Endothelial cell of umbilical vein (primary cell): ENCODE results near the gene ZNF385D. TPM values are rescaled to one million over a fixed set of nuclear protein-coding genes. Genes with fewer than 3 reads are reported as not detected.

Experiments
- BruUV-seq: library from RNA; stranded (reverse); fragments of 400-500 nt; replicated peaks from 2 replicates; lab custom pipeline; 2021; lab: Mats Ljungman, UMichigan
- CTCF ChIA-PET: fragments of 300-600, 350-600 bp; sonication (Branson Sonifier 250); formaldehyde crosslinking; loops from one replicate; lab custom pipeline; 2021; ENCODE audit warnings: antibody characterized with exemption, inconsistent platforms; lab: Charles Lee
- POLR2A ChIA-PET: fragments of 300-600, 350-600 bp; sonication (Branson Sonifier 250); formaldehyde crosslinking; loops from one replicate; lab custom pipeline; 2021; ENCODE audit warnings: antibody characterized with exemption, inconsistent platforms; lab: Charles Lee
- DNase-seq: peaks from one replicate; pipeline ENCODE4 v3.0.0-alpha.2; 2011; ENCODE audit warnings: low read depth, low spot score
- FAIRE-seq: peaks from 2 replicates; lab custom pipeline; 2011; peaks lifted over from hg19 to GRCh38; lab: Jason Lieb, UNC
- H2AFZ ChIP-seq: 2 replicates; pipeline ENCODE4 v1.6.0; 2012; ENCODE audit warnings: low read depth, low read length, control low read depth, inconsistent platforms
- H3K27ac ChIP-seq: 2 replicates; pipeline ENCODE4 v1.5.1; 2011; ENCODE audit warnings: low read depth, mild to moderate bottlenecking, control low read depth, low read length, moderate library complexity; ENCODE audit not compliant: insufficient read depth
- H3K27me3 ChIP-seq, 2 experiments: 2 replicates each; pipeline versions ENCODE4 v1.6.0 to v1.6.1; 2011; ENCODE audit warnings: low read length in 2 of 2, mixed read lengths in 1 of 2; ENCODE audit not compliant: control insufficient read depth in 2 of 2, insufficient read depth in 2 of 2
- H3K36me3 ChIP-seq, 2 experiments: 2 replicates in 1 of 2; 3 replicates in 1 of 2; pipeline ENCODE4 v1.5.1; 2011; ENCODE audit warnings: low read length in 2 of 2, mild to moderate bottlenecking in 1 of 2, moderate library complexity in 1 of 2; ENCODE audit not compliant: control insufficient read depth in 2 of 2, insufficient read depth in 2 of 2; ENCODE audit errors: extremely low read depth in 1 of 2
- H3K4me1 ChIP-seq: 3 replicates; pipeline ENCODE4 v1.5.1; 2011; ENCODE audit warnings: mild to moderate bottlenecking, low read length; ENCODE audit not compliant: control insufficient read depth, insufficient read depth; ENCODE audit errors: extremely low read depth
- H3K4me2 ChIP-seq: 2 replicates; pipeline ENCODE4 v1.6.1; 2011; ENCODE audit warnings: low read length, control low read depth, mixed read lengths; ENCODE audit not compliant: insufficient read depth
- H3K4me3 ChIP-seq, 3 experiments: fragments of 200-600 bp in 1 of 3; sonication (generic), shearing (Covaris generic) in 1 of 3; replicated peaks in 1 of 3; 2 replicates each; pipeline ENCODE4 v1.5.1; 2011 to 2016; ENCODE audit warnings: control low read depth in 3 of 3, low read length in 3 of 3, mild to moderate bottlenecking in 2 of 3, inconsistent platforms in 1 of 3, low read depth in 1 of 3, moderate library complexity in 1 of 3; ENCODE audit not compliant: insufficient read depth in 1 of 3
- H3K79me2 ChIP-seq: 2 replicates; pipeline ENCODE4 v1.6.0; 2012; ENCODE audit warnings: low read length, inconsistent platforms; ENCODE audit not compliant: control insufficient read depth, insufficient read depth
- H3K9ac ChIP-seq: replicated peaks from 2 replicates; pipeline ENCODE3; 2011; ENCODE audit warnings: low read length, control low read depth; ENCODE audit not compliant: insufficient read depth; ENCODE audit errors: extremely low read depth
- H3K9me1 ChIP-seq: replicated peaks from 3 replicates; pipeline ENCODE4 v1.6.0; 2011; ENCODE audit warnings: mild to moderate bottlenecking, low read length; ENCODE audit not compliant: control insufficient read depth, insufficient read depth; ENCODE audit errors: extremely low read depth
- H3K9me3 ChIP-seq: replicated peaks from 2 replicates; pipeline ENCODE4 v1.5.1; 2012; ENCODE audit warnings: low read length, inconsistent platforms; ENCODE audit not compliant: control insufficient read depth, insufficient read depth
- H4K20me1 ChIP-seq: replicated peaks from 2 replicates; pipeline ENCODE3; 2011; ENCODE audit warnings: mild to moderate bottlenecking, low read length; ENCODE audit not compliant: control insufficient read depth, insufficient read depth; ENCODE audit errors: extremely low read depth
- CTCF ChIP-seq, 2 donors: IDR thresholded peaks; 1 replicate in 1 of 2; 2 replicates in 1 of 2; pipeline ENCODE4 v1.5.1; 2011; ENCODE audit warnings: low read length in 2 of 2, mild to moderate bottlenecking in 2 of 2, moderate library complexity in 2 of 2, control low read depth in 1 of 2, inconsistent platforms in 1 of 2, low read depth in 1 of 2; ENCODE audit not compliant: insufficient read depth in 1 of 2; ENCODE audit errors: extremely low read depth in 1 of 2
- EZH2 ChIP-seq: IDR thresholded peaks from 2 replicates; pipeline ENCODE4 v1.6.1; 2012; ENCODE audit warnings: borderline replicate concordance, low read depth, mild to moderate bottlenecking, moderate library complexity, low read length, inconsistent platforms; ENCODE audit not compliant: severe bottlenecking
- FOS ChIP-seq: IDR thresholded peaks from 2 replicates; pipeline ENCODE4 v1.6.1; 2011; ENCODE audit warnings: mild to moderate bottlenecking, low read length, moderate library complexity, borderline replicate concordance; ENCODE audit not compliant: insufficient read depth
- GATA2 ChIP-seq: IDR thresholded peaks from 2 replicates; pipeline ENCODE4 v1.7.0; 2011; ENCODE audit warnings: low read depth, mild to moderate bottlenecking, moderate library complexity, mixed read lengths, low read length; ENCODE audit not compliant: insufficient read length, insufficient read depth
- JUN ChIP-seq: IDR thresholded peaks from 2 replicates; pipeline ENCODE4 v1.6.1; 2011; ENCODE audit warnings: borderline replicate concordance, low read depth; ENCODE audit not compliant: insufficient read length, insufficient read depth
- MAX ChIP-seq: IDR thresholded peaks from 2 replicates; pipeline ENCODE4 v1.6.1; 2011; ENCODE audit not compliant: insufficient read depth, insufficient read length
- MYC ChIP-seq: IDR thresholded peaks from one replicate; pipeline ENCODE4 v1.6.1; 2011; ENCODE audit warnings: mild to moderate bottlenecking, low read depth, low read length
- POLR2A ChIP-seq: IDR thresholded peaks from 2 replicates; pipeline ENCODE4 v1.6.1; 2012; ENCODE audit warnings: low read depth, mild to moderate bottlenecking, control low read depth, low read length
- POLR2AphosphoS5 ChIP-seq: IDR thresholded peaks from 2 replicates; pipeline ENCODE4 v1.6.1; 2012; ENCODE audit warnings: low read depth, mild to moderate bottlenecking, control low read depth, low read length, moderate library complexity; ENCODE audit not compliant: insufficient read depth
- dilution Hi-C: fragments of 300-500 bp; cut with MboI; formaldehyde crosslinking; loops from one replicate; pipeline ENCODE4 v1.15.0; 2019; ENCODE audit warnings: low sequenced_read_pairs; ENCODE audit not compliant: extremely low pct_ligation_motif_present
- intact Hi-C: fragments of 100-400 bp; cut with micrococcal nuclease; formaldehyde crosslinking; loops from one replicate; pipeline ENCODE4 v1.10.0; 2022
- polyA plus RNA-seq, 4 experiments: library from polyadenylated mRNA; depleted of rRNA in 3 of 4; stranded (reverse) in 3 of 4; unstranded in 1 of 4; fragments of >200 nt; gene quantifications; 2 replicates each; pipeline versions ENCODE4 v1.2.1 to v1.2.3, GENCODE V29; 2011 to 2012; ENCODE audit warnings: missing spikeins in 1 of 4
- total RNA-seq: library from RNA; stranded (reverse); gene quantifications from 2 replicates; pipeline ENCODE4 v1.2.3, GENCODE V29; 2021

The ZNF385D gene
- total and polyA plus RNA-seq, 2 donors (not counting 3 experiments of a cell fraction or from before 2014, with no cell fraction given) = not detected

GRCh38 chr3:21542656-21543379 lies 208.2 kb downstream of the ZNF385D start:
- POLR2A ChIA-PET = no interaction called here
- Histone ChIP-seq H3K36me3 (no peaks in the 10 kb centered on the region), H3K9me1 (no peaks in the 10 kb centered on the region), H3K4me3 (no peak overlapping the region), H4K20me1 (no peaks in the 10 kb centered on the region), H3K27me3 (no peaks in the 10 kb centered on the region), H3K4me2 (no peak overlapping the region), H3K27ac (no peak overlapping the region), H3K79me2 (no peaks in the 10 kb centered on the region), H3K9me3 (no peaks in the 10 kb centered on the region), H3K9ac (no peak overlapping the region), H2AFZ (no peak overlapping the region), H3K4me1 (no peaks in the 10 kb centered on the region)
- no peak for TF ChIP-seq EZH2
- no peak for TF ChIP-seq GATA2
- no peak for TF ChIP-seq FOS
- TF ChIP-seq JUN = no peak
- TF ChIP-seq POLR2A = no peak
- no peak for TF ChIP-seq CTCF (IDR thresholded peaks at IDR 0.05; ENCODE audit: extremely low read depth in 1 of 2, insufficient read depth in 1 of 2, low read depth in 1 of 2, low read length in 2 of 2)
- TF ChIP-seq MYC = no peak
- no peak for TF ChIP-seq MAX
- TF ChIP-seq POLR2AphosphoS5 = no peak
- intact Hi-C loops = no loop called here
- dilution Hi-C loops = no loop called here
- DNase-seq = no peak
- BruUV-seq = no TSS peak
- no peak for FAIRE-seq
- CTCF ChIA-PET = no interaction called here
